Sigmoid colon (tissue), 4 donors: ENCODE results near the gene ADD2.

ENCODE experiments used
- EP300 ChIP-seq, 4 donors: sonication (generic); formaldehyde crosslinking; IDR thresholded peaks; one replicate each; pipeline ENCODE4 v1.6.1; 2017; ENCODE audit warnings: antibody characterized with exemption in 4 of 4
- POLR2A ChIP-seq, 2 donors: fragments of 450-650 bp; IDR thresholded peaks; one replicate each; pipeline ENCODE4 v1.6.1; 2016; ENCODE audit warnings: antibody characterized with exemption in 2 of 2, mild to moderate bottlenecking in 2 of 2, moderate library complexity in 2 of 2
- POLR2AphosphoS5 ChIP-seq, 4 donors: sonication (generic); formaldehyde crosslinking; IDR thresholded peaks; one replicate each; pipeline ENCODE4 v1.6.1; 2017; ENCODE audit warnings: antibody characterized with exemption in 4 of 4
- TF ChIP-seq, protein P1 (sequence below), 4 experiments: fragments of 450-650 bp in 3 of 4; fragments of 200-600 bp in 1 of 4; IDR thresholded peaks; one replicate each; pipeline ENCODE4 v1.5.1; 2016 to 2019; ENCODE audit warnings: antibody characterized with exemption in 4 of 4, mild to moderate bottlenecking in 3 of 4, moderate library complexity in 2 of 4

- TF ChIP-seq POLR2A (IDR thresholded peaks at IDR 0.05) (no peak), POLR2AphosphoS5 (IDR thresholded peaks at IDR 0.05) (no peak), EP300 (IDR thresholded peaks at IDR 0.05) (no peak)
- TF ChIP-seq, protein P1, sequence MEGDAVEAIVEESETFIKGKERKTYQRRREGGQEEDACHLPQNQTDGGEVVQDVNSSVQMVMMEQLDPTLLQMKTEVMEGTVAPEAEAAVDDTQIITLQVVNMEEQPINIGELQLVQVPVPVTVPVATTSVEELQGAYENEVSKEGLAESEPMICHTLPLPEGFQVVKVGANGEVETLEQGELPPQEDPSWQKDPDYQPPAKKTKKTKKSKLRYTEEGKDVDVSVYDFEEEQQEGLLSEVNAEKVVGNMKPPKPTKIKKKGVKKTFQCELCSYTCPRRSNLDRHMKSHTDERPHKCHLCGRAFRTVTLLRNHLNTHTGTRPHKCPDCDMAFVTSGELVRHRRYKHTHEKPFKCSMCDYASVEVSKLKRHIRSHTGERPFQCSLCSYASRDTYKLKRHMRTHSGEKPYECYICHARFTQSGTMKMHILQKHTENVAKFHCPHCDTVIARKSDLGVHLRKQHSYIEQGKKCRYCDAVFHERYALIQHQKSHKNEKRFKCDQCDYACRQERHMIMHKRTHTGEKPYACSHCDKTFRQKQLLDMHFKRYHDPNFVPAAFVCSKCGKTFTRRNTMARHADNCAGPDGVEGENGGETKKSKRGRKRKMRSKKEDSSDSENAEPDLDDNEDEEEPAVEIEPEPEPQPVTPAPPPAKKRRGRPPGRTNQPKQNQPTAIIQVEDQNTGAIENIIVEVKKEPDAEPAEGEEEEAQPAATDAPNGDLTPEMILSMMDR (IDR thresholded peaks at IDR 0.05): no peak
Observed at GRCh38 chr2:70632388-70632787, 135.6 kb downstream of the ADD2 start.
